HG02973 (cell line): ENCODE results near the gene LYZL6.
"Not testable (repeated sequence)": the region's sequence is repeated elsewhere in the genome, so short reads cannot be mapped to it uniquely, and the experiment has no call there.

Experiments
- ATAC-seq: cut with Tn5 transposase; IDR thresholded peaks from one replicate; pipeline ENCODE4 v1.9.1; 2021; ENCODE audit warnings: moderate library complexity; ENCODE audit not compliant: unreplicated experiment

The LYZL6 gene

GRCh38 chr17:35948092-35948491, 4.6 kb upstream of the LYZL6 start:
- ATAC-seq: no peak

- no peak for ATAC-seq
Observed at GRCh38 chr17:35947156-35947585, 3.7 kb upstream of the LYZL6 start.

- no peak for ATAC-seq
Observed at GRCh38 chr17:35944151-35944550, 638 bp upstream of the LYZL6 start.

- no peak for ATAC-seq
Observed at GRCh38 chr17:35942588-35943186, 826 bp downstream of the LYZL6 start.

DNA sequence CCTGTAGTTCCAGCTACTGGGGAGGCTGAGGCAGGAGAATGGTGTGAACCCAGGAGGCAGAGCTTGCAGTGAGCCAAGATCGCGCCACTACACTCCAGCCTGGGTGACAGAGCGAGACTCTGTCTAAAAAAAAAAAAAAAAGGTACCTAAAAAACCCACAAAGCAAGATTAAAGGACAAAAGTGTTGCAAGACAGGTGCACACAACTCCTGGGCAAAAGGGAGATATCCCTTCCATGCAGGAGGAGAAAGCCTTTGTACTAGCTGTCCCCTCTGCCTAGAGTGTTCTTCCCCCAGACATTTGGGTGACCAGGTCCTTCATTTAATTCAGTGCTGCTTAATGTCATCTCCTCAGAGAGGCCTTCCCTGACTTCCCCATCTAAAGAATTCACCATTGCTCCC, 5.0 kb downstream of the LYZL6 start:
- ATAC-seq: not testable (repeated sequence)

DNA sequence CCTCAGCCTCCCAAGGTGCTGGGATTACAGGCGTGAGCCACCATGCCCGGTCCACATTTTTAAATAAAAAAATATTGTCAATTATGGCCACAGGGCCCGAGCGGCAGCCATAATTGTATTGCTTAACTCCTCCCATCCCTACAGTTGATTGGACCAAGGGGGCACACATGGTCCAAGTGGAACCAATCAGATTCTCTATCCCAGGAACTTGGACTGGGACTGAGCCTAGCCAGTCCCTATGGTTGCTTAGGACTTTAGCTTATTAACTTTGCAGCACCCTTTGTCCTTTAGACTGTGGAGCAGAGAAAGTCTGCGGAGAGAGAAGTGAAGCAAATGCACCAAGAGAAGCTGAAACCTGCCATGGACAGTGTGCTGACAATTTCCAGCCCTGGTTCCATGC, 7.5 kb downstream of the LYZL6 start:
- ATAC-seq: no peak

DNA sequence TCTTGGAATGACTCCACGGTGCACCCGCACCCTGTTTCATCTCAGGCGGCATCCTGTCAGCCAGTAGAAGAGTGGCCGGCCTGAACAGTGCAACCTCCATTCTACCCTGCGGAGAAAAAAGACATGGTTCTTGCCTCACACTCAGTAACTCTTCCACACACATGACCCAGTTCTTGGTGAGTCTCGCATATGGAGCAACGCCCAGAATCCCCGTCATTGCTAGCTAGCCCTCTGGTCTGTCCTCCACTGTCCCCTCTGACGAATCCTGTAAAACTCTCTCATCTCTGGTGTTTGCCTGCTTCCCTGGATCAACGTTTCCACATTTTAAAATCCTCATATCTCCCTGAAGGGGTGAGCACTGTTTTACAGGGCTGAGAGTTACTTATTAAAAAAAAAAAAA, 8.8 kb downstream of the LYZL6 start:
- ATAC-seq: no peak

DNA sequence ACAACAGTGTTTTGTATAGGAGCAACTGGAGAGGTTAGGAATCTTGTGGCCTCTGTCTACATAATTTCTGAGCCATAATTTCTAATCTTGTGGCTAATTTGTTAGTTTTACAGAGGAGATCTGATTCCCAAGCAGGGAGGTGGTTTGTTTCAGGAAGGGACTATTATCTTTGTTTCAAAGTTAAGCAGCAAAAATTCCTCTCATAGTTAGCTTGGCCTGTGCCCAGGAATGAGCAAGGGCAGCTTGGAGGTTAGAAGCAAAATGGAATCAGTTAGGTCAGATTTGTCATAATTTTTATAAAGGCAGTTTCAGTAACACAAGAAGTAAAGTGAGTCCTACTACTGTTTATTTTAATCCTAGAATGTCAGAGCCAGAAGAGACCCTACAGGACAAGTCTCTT, 10.9 kb downstream of the LYZL6 start:
- ATAC-seq: no peak

DNA sequence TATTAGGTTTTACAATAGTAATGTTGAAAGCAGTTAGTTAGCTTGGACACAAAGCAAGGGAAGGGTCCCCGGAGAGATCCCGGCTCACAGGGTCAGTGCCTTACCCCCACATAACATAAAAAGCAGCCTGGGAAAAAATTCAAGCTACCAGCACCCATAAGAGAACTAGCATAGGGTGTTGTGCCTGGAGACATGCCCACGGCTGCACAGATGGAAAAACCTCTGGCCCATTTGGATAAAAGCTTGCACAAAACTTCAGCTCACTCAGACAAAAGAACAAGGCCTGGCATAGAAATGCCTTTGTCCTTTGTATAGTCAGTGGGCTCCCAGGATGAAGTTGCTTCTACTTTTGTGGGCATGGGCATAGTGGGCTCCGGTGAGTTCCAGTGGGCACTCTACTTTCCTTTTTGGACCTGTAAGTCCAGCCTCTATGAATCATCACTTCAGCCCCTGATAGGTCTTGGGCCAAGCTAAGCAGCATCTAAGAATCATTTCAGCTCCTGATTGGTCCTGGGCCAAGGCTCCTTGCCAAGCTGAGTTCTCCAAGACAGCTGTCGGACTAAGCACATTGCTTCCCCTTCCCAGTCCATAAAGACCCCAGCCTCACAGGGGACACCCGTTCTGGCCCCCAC, 11.6 kb downstream of the LYZL6 start:
- no peak for ATAC-seq

DNA sequence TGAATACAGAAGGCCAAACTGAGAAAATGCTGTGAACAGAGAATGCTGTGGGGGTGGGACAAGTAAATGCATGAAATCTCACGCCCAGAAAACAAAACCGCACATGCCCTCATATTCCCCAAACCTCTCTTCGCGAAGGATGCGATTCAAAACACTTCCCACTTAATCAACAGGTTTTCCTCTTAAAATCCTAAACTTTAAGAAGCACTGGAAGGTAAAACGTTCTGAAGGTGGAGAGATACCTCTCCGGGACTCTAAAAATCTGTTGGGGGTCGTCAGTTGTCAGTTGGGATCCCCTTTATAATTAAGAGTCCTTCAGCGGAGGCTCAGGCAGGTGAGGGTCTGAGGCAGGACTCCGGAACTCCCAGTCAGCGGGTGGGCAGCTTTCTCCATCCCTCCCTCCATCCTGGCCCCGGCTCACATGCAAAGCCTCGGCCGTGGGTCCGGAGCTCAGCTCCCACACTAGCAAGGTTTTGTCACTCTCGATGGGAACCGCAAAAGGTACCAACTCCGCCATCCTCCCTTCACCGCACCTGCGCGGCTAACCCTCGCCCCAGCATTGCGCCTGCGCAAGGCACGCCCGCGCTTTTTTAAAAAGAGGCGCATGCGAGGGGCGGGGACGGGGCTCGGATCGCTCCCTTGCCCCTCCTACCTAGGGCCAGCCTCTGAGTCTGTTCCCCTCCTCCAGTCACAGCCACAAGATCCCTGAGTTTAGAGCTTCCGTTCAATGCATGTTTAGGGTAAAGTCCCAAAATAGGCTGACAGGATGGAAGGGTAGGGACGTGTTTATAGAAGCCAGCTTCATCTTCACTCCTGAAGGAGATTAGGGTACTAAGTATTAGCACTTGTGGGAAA, 13.1 kb downstream of the LYZL6 start, which contains the start of gene RDM1:
Gene RDM1, minus strand, starts transcription at position 563 of the 855 bp plus-strand sequence. Its CDS starts 46 bp downstream, at position 517.
- ATAC-seq: peak; percentile 67

DNA sequence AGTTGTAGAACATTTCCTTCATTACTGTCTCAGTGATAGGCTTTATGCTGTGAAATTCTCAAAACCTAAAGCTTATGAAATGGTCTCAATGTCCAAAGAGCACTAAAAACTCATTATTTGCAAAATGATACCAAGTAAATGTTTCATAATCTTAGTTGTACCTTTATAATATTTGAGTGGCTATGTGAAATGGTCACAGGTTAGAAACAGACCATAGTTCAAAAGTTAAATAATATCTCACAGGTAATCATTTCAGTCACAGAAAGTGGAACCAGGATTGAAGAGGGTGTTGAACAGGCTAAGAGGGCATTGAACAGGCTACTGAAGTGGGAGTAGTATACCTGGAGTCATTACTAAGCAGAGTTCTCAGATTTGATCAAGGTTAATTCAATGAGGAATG, 15.8 kb downstream of the LYZL6 start:
- no peak for ATAC-seq

- no peak for ATAC-seq
Observed at GRCh38 chr17:35923609-35924114, 19.9 kb downstream of the LYZL6 start.

- ATAC-seq: no peak
Observed at GRCh38 chr17:35920229-35920628, 23.3 kb downstream of the LYZL6 start.

DNA sequence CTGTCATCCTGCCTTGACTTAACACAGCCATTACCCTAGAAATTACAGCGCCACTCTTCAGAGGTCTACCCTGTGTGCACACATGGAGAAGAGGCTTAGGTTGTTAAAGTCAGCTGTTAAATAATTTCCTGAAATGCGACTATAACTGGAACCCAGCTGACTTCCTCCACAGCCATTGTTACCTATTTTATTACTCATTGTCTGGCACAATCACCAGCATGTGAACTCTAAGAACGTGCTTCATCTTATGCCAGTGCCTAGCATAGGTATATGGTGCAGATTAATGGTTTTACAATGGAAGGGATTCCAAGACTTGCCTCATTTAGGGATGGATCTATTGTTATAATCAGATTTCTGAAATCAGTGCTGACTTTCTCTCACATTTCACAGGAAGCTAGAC, 24.8 kb downstream of the LYZL6 start:
- no peak for ATAC-seq

GRCh38 chr17:35917519-35918213, 25.8 kb downstream of the LYZL6 start:
- ATAC-seq: no peak

DNA sequence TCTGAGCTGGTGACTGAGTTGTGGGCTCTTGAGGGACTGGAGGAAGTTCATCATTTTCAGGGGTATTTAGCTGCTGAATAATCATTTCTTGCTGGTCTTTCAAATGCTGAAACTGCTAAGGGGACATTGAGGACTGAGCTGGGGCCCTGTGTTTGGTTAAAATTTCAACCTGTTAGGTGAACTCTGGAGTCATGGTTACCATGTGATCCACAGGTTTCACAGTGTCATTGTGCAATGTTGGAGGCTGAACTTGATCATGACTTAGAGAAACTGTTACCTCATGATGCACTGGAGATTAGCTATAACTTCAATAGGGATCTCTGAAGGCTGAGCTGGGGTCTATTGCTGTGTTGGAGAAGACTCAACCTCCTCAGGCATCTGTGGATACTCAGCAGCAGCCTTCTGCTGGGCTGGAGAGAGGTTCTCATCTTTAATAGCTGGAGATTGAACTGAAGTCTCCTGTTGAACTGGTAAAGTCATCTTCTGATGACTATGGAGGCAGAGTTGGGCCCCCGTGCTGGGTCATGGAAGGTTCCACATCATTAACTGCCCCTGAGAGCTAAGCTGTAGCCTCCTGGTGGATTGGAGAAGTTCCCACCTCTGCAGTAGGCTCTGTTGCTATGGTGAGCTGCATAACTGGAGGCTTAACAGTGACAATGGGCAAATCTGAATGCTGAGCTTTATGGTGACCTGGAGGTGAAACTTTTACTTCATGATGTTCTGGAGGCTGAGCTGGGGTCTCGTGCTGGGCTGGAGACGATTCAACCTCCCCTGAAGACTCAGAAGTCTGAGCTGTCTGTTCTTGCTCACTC, 28.2 kb downstream of the LYZL6 start:
- no peak for ATAC-seq

DNA sequence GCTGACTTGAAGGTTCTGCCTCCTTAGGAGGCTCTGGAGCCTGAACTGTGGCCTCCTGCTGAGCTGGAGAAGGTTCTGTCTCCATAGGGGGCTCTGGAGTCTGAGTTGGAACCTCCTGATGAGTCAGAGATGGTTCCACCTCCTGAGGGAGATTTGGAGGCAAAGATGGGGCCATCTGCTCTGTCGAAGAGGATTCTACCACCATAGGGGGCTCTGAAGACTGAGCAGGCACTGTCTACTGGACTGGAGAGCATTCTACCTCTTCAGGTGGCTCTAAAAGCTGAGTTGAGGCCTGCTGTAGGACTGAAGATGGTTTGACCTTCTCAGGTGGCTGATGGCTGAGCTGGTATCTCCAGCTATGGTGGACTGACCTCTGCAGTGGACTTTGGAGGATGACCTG, 29.2 kb downstream of the LYZL6 start:
- ATAC-seq: no peak

- no peak for ATAC-seq
Observed at GRCh38 chr17:35913609-35914008, 29.9 kb downstream of the LYZL6 start.

GRCh38 chr17:35912942-35913341, 30.6 kb downstream of the LYZL6 start:
- ATAC-seq: no peak

DNA sequence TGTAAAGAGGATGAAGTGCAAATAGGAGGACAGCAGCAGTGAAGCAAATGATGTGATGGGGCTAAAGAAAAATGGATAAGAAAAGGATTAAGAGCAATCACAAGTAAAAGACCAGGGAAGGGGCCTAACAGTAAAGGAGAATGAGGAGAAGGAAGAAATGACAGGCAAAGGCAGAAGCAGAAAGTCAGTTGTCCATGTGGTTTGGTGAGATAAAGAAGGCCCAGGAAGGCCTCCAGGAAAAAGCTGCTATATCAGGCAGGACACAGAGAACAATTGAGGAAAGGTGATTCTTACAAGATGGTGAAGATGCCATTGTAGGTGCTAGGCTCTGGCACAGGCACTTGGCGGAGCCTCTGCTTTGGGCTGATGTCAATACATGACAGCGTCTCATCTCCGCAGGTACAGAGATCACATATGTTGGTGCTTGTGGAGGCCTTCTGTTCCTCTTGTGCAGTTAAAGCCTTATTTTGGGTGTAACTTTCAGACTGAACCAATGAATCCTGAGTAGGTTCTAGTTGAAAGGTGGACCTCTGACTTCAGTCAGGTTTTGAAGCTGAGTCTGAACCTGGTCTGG, 31.1 kb downstream of the LYZL6 start:
- ATAC-seq: no peak
